Endothelial cell of umbilical vein (primary cell): ENCODE data around the gene FILIP1. TPM values are rescaled to one million over a fixed set of nuclear protein-coding genes. Genes with fewer than 3 reads are reported as not detected.

ENCODE experiments used
- BruUV-seq: library from RNA; stranded (reverse); fragments of 400-500 nt; replicated peaks from 2 replicates; lab custom pipeline; 2021; lab: Mats Ljungman, UMichigan
- CTCF ChIA-PET: fragments of 300-600, 350-600 bp; sonication (Branson Sonifier 250); formaldehyde crosslinking; loops from one replicate; lab custom pipeline; 2021; ENCODE audit warnings: antibody characterized with exemption, inconsistent platforms; lab: Charles Lee
- POLR2A ChIA-PET: fragments of 300-600, 350-600 bp; sonication (Branson Sonifier 250); formaldehyde crosslinking; loops from one replicate; lab custom pipeline; 2021; ENCODE audit warnings: antibody characterized with exemption, inconsistent platforms; lab: Charles Lee
- DNase-seq: peaks from one replicate; pipeline ENCODE4 v3.0.0-alpha.2; 2011; ENCODE audit warnings: low read depth, low spot score
- FAIRE-seq: peaks from 2 replicates; lab custom pipeline; 2011; peaks lifted over from hg19 to GRCh38; lab: Jason Lieb, UNC
- H2AFZ ChIP-seq: 2 replicates; pipeline ENCODE4 v1.6.0; 2012; ENCODE audit warnings: low read depth, low read length, control low read depth, inconsistent platforms
- H3K27ac ChIP-seq: 2 replicates; pipeline ENCODE4 v1.5.1; 2011; ENCODE audit warnings: low read depth, mild to moderate bottlenecking, control low read depth, low read length, moderate library complexity; ENCODE audit not compliant: insufficient read depth
- H3K27me3 ChIP-seq, 2 experiments: 2 replicates each; pipeline versions ENCODE4 v1.6.0 to v1.6.1; 2011; ENCODE audit warnings: low read length in 2 of 2, mixed read lengths in 1 of 2; ENCODE audit not compliant: control insufficient read depth in 2 of 2, insufficient read depth in 2 of 2
- H3K36me3 ChIP-seq, 2 experiments: 2 replicates in 1 of 2; 3 replicates in 1 of 2; pipeline ENCODE4 v1.5.1; 2011; ENCODE audit warnings: low read length in 2 of 2, mild to moderate bottlenecking in 1 of 2, moderate library complexity in 1 of 2; ENCODE audit not compliant: control insufficient read depth in 2 of 2, insufficient read depth in 2 of 2; ENCODE audit errors: extremely low read depth in 1 of 2
- H3K4me1 ChIP-seq: 3 replicates; pipeline ENCODE4 v1.5.1; 2011; ENCODE audit warnings: mild to moderate bottlenecking, low read length; ENCODE audit not compliant: control insufficient read depth, insufficient read depth; ENCODE audit errors: extremely low read depth
- H3K4me2 ChIP-seq: 2 replicates; pipeline ENCODE4 v1.6.1; 2011; ENCODE audit warnings: low read length, control low read depth, mixed read lengths; ENCODE audit not compliant: insufficient read depth
- H3K4me3 ChIP-seq, 3 experiments: fragments of 200-600 bp in 1 of 3; sonication (generic), shearing (Covaris generic) in 1 of 3; replicated peaks in 1 of 3; 2 replicates each; pipeline ENCODE4 v1.5.1; 2011 to 2016; ENCODE audit warnings: control low read depth in 3 of 3, low read length in 3 of 3, mild to moderate bottlenecking in 2 of 3, inconsistent platforms in 1 of 3, low read depth in 1 of 3, moderate library complexity in 1 of 3; ENCODE audit not compliant: insufficient read depth in 1 of 3
- H3K79me2 ChIP-seq: 2 replicates; pipeline ENCODE4 v1.6.0; 2012; ENCODE audit warnings: low read length, inconsistent platforms; ENCODE audit not compliant: control insufficient read depth, insufficient read depth
- H3K9ac ChIP-seq: replicated peaks from 2 replicates; pipeline ENCODE3; 2011; ENCODE audit warnings: low read length, control low read depth; ENCODE audit not compliant: insufficient read depth; ENCODE audit errors: extremely low read depth
- H3K9me1 ChIP-seq: replicated peaks from 3 replicates; pipeline ENCODE4 v1.6.0; 2011; ENCODE audit warnings: mild to moderate bottlenecking, low read length; ENCODE audit not compliant: control insufficient read depth, insufficient read depth; ENCODE audit errors: extremely low read depth
- H3K9me3 ChIP-seq: replicated peaks from 2 replicates; pipeline ENCODE4 v1.5.1; 2012; ENCODE audit warnings: low read length, inconsistent platforms; ENCODE audit not compliant: control insufficient read depth, insufficient read depth
- H4K20me1 ChIP-seq: replicated peaks from 2 replicates; pipeline ENCODE3; 2011; ENCODE audit warnings: mild to moderate bottlenecking, low read length; ENCODE audit not compliant: control insufficient read depth, insufficient read depth; ENCODE audit errors: extremely low read depth
- CTCF ChIP-seq, 2 donors: IDR thresholded peaks; 1 replicate in 1 of 2; 2 replicates in 1 of 2; pipeline ENCODE4 v1.5.1; 2011; ENCODE audit warnings: low read length in 2 of 2, mild to moderate bottlenecking in 2 of 2, moderate library complexity in 2 of 2, control low read depth in 1 of 2, inconsistent platforms in 1 of 2, low read depth in 1 of 2; ENCODE audit not compliant: insufficient read depth in 1 of 2; ENCODE audit errors: extremely low read depth in 1 of 2
- EZH2 ChIP-seq: IDR thresholded peaks from 2 replicates; pipeline ENCODE4 v1.6.1; 2012; ENCODE audit warnings: borderline replicate concordance, low read depth, mild to moderate bottlenecking, moderate library complexity, low read length, inconsistent platforms; ENCODE audit not compliant: severe bottlenecking
- FOS ChIP-seq: IDR thresholded peaks from 2 replicates; pipeline ENCODE4 v1.6.1; 2011; ENCODE audit warnings: mild to moderate bottlenecking, low read length, moderate library complexity, borderline replicate concordance; ENCODE audit not compliant: insufficient read depth
- JUN ChIP-seq: IDR thresholded peaks from 2 replicates; pipeline ENCODE4 v1.6.1; 2011; ENCODE audit warnings: borderline replicate concordance, low read depth; ENCODE audit not compliant: insufficient read length, insufficient read depth
- MAX ChIP-seq: IDR thresholded peaks from 2 replicates; pipeline ENCODE4 v1.6.1; 2011; ENCODE audit not compliant: insufficient read depth, insufficient read length
- MYC ChIP-seq: IDR thresholded peaks from one replicate; pipeline ENCODE4 v1.6.1; 2011; ENCODE audit warnings: mild to moderate bottlenecking, low read depth, low read length
- POLR2AphosphoS5 ChIP-seq: IDR thresholded peaks from 2 replicates; pipeline ENCODE4 v1.6.1; 2012; ENCODE audit warnings: low read depth, mild to moderate bottlenecking, control low read depth, low read length, moderate library complexity; ENCODE audit not compliant: insufficient read depth
- dilution Hi-C: fragments of 300-500 bp; cut with MboI; formaldehyde crosslinking; loops from one replicate; pipeline ENCODE4 v1.15.0; 2019; ENCODE audit warnings: low sequenced_read_pairs; ENCODE audit not compliant: extremely low pct_ligation_motif_present
- intact Hi-C: fragments of 100-400 bp; cut with micrococcal nuclease; formaldehyde crosslinking; loops from one replicate; pipeline ENCODE4 v1.10.0; 2022
- polyA plus RNA-seq, 4 experiments: library from polyadenylated mRNA; depleted of rRNA in 3 of 4; stranded (reverse) in 3 of 4; unstranded in 1 of 4; fragments of >200 nt; gene quantifications; 2 replicates each; pipeline versions ENCODE4 v1.2.1 to v1.2.3, GENCODE V29; 2011 to 2012; ENCODE audit warnings: missing spikeins in 1 of 4
- total RNA-seq: library from RNA; stranded (reverse); gene quantifications from 2 replicates; pipeline ENCODE4 v1.2.3, GENCODE V29; 2021

The FILIP1 gene
- total and polyA plus RNA-seq, 2 donors (not counting 3 experiments of a cell fraction or from before 2014, with no cell fraction given) = 2.8 to 13.7 TPM

- FAIRE-seq (peak; percentile 12), DNase-seq (peak; percentile 77)
- no peaks in the 10 kb centered on the region for H4K20me1 ChIP-seq
- no peaks in the 10 kb centered on the region for H3K27me3 ChIP-seq
- no peaks in the 10 kb centered on the region for H3K9me3 ChIP-seq
- H3K4me3 ChIP-seq = no peak overlapping the region
- H3K9me1 ChIP-seq = no peaks in the 10 kb centered on the region
- H3K4me1 ChIP-seq = peaks cover 10% of the 10 kb centered on the region
- ChIA-PET CTCF (no interaction called here), POLR2A (no interaction called here)
- peak overlapping the region; percentile 15 for H3K27ac ChIP-seq
- H3K9ac ChIP-seq = no peak overlapping the region
- peak overlapping the region; percentile 69 for H2AFZ ChIP-seq
- no peak overlapping the region for H3K4me2 ChIP-seq
- intact Hi-C loops = loop anchor here (1.0 kb wide), 1 partner anchor 52 kb away; no protein-coding TSS in a partner anchor
- no peaks in the 10 kb centered on the region for H3K79me2 ChIP-seq
- BruUV-seq = no TSS peak
- TF ChIP-seq POLR2AphosphoS5 = no peak
- TF ChIP-seq CTCF (IDR thresholded peaks at IDR 0.05; ENCODE audit: extremely low read depth in 1 of 2, insufficient read depth in 1 of 2, low read depth in 1 of 2, low read length in 2 of 2) = no peak
- peak; percentile 61 for TF ChIP-seq JUN
- no peak for TF ChIP-seq MYC
- peak; percentile 36 for TF ChIP-seq FOS
- no peak for TF ChIP-seq MAX
- no peak for TF ChIP-seq EZH2
- dilution Hi-C loops = no loop called here
- no peaks in the 10 kb centered on the region for H3K36me3 ChIP-seq
Measured at GRCh38 chr6:75431379-75431778, 62.2 kb downstream of the FILIP1 start.
